Adrenal gland (tissue), 5 donors: Measurements from ENCODE around the gene ZBTB7C.

Source experiments
- CTCF ChIP-seq, 6 experiments: fragments of 450-650 bp in 4 of 6; fragments of 200-600 bp in 2 of 6; sonication (generic) in 1 of 6; IDR thresholded peaks; 1 replicate in 5 of 6; 2 replicates in 1 of 6; pipeline versions ENCODE4 v1.5.1 to v1.8.0; 2016 to 2021; ENCODE audit warnings: antibody characterized with exemption in 6 of 6, mild to moderate bottlenecking in 2 of 6, moderate library complexity in 1 of 6
- POLR2A ChIP-seq, 2 donors: fragments of 450-650 bp; IDR thresholded peaks; one replicate each; pipeline ENCODE4 v1.6.1; 2017; ENCODE audit warnings: antibody characterized with exemption in 2 of 2, mild to moderate bottlenecking in 2 of 2, moderate library complexity in 1 of 2
- donor health status: DM: no; HTN: no; CAD: no.

DNA sequence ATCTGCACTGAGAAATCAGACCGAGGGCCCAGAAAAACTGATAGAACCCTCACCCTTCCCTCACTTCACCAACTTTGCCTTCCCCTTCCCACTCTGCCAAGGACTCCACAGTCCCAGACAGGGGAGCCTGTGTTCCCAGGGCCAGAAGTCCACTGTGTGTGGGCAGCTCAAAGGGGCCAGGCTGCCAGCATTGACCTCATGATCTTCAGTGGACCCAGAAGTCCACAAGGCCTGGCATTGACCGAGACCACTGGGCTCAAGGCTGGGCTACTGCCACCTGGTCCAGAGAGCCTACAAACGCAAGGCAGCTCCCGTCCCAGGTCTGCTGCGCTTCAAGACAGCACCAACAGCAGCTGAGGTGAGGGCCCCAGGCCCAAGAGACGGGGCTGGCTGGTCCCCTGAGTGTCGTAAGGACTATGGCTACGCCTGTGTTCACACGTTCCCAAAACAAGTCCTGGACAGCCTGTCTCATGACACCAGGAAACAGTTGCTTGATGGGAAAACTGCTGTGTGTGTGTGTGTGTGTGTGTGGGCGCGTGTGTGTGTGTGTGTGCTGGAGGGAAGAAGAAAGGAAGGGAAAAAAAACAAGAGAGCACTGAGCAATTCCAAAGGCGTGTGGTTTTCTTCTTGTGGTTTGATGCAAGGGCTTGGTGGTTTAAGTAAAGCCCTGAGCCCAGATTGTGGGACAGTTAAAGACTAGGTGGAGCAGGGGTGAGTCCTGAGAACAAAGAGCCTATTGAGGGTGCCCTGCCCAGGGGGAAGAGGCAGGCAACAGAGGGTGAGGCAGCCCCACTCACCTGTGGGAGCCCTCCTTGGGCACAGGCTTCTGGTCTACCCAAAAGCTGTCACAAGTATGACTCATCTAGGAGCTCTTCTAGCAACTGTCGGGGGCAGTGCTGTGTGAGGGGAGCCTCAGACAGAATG is 46.6 kb upstream of the ZBTB7C start:
- TF ChIP-seq CTCF (IDR thresholded peaks at IDR 0.05): no peak
- TF ChIP-seq POLR2A (IDR thresholded peaks at IDR 0.05): no peak
